Measurements from ENCODE around the gene SYPL2. TPM values are rescaled to one million over a fixed set of nuclear protein-coding genes. Genes with fewer than 3 reads are reported as not detected.
A peak's percentile ranks its signal among the peaks of the same experiment; 100 is the strongest.

The SYPL2 gene
- total RNA-seq, 2 experiments from 2014 or later = not detected

DNA sequence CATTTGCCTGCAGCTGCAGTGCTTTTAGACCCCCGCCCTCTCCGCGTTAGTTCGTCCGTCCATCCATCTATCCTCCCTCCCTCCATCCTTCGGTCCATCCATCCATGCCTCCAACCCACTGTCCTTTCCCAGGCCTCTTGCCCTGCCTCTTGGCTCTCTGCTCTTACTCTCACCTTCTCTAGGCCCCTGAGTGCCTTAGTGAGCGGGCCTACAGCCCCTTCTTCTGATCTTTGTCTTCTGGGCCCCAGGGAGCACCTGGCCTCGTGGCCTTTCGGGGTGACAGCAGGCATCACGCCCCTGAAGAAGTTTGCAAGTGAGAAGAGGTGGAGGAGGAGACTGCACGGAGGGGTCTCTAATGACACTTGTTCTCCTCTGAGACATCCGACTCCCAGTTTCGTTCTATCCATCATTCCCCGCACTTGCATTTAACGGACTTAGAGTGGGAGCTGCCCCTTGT, 18.2 kb downstream of the SYPL2 start:
- no peaks in the 10 kb centered on the region for H3K9me3 ChIP-seq (ENCODE audit: low read length)
- peak overlapping the region; percentile 62 for H3K27ac ChIP-seq (ENCODE audit: low read depth, low read length, poor library complexity, severe bottlenecking)
- peak overlapping the region; percentile 70; the same call in 1 of the 2 replicates for H2AFZ ChIP-seq (ENCODE audit: low read length)
- intact Hi-C loops (cut with micrococcal nuclease; ENCODE audit: unreplicated experiment) = loop anchor here (1.0 to 5.0 kb wide), 2 partner anchors 202 to 235 kb away; partner anchors contain the start of genes CELSR2 and PSRC1
- peak overlapping the region; percentile 74 for H3K4me3 ChIP-seq (ENCODE audit: low read depth, low read length, poor library complexity, severe bottlenecking)
- POLR2A ChIA-PET = interaction anchor here (0.5 to 1.9 kb wide), 9 partner anchors 21 to 408 kb away, joined by 3 to 5 read pairs (median 4); partner anchors contain the start of gene GNAI3
- 0 out of 2 replicates have a peak, but pooled peaks cover 8% of the 10 kb centered on the region for H3K36me3 ChIP-seq (ENCODE audit: insufficient read depth, low read length)
- H3K79me2 ChIP-seq (ENCODE audit: insufficient read depth, low read depth, low read length) = no peaks in the 10 kb centered on the region; the same call in 1 of the 2 replicates
- CTCF ChIA-PET (ENCODE audit: unreplicated experiment) = interaction anchor here (0.6 to 1.1 kb wide), 3 partner anchors 9 to 271 kb away, joined by 4 to 14 read pairs (median 12); partner anchors contain the start of genes CYB561D1 and SARS1
- no peaks in the 10 kb centered on the region for H4K20me1 ChIP-seq (ENCODE audit: insufficient read depth, low read length)
- TF ChIP-seq CTCF (conservative IDR thresholded peaks at IDR 0.05; ENCODE audit: low read length) (no peak), EZH2phosphoT487 (IDR thresholded peaks at IDR 0.05; ENCODE audit: borderline replicate concordance, low read depth, low read length) (no peak)
- BruUV-seq (replicated peaks) = TSS peak; percentile 83
- peaks cover 18% of the 10 kb centered on the region for H3K4me1 ChIP-seq (ENCODE audit: insufficient read depth, low read length, poor library complexity, severe bottlenecking)
- H3K4me2 ChIP-seq (ENCODE audit: low read length) = peak overlapping the region; percentile 88
- H3K9me2 ChIP-seq (ENCODE audit: insufficient read depth, low read length) = no peaks in the 10 kb centered on the region
- peak; percentile 23 for DNase-seq (ENCODE audit: low spot score)

GRCh38 chr1:109485001-109485400, 18.7 kb downstream of the SYPL2 start:
- ChIA-PET POLR2A (interaction anchor here (0.5 to 0.9 kb wide), 3 partner anchors 31 to 325 kb away, joined by 3 to 5 read pairs (median 3); no protein-coding TSS in a partner anchor), CTCF (ENCODE audit: unreplicated experiment) (interaction anchor here (0.6 to 1.1 kb wide), 3 partner anchors 8 to 271 kb away, joined by 4 to 14 read pairs (median 12); partner anchors contain the start of genes CYB561D1 and SARS1)
- Histone ChIP-seq H3K27ac (ENCODE audit: low read depth, low read length, poor library complexity, severe bottlenecking) (peak overlapping the region; percentile 62), H3K9me3 (ENCODE audit: low read length) (no peaks in the 10 kb centered on the region), H3K4me2 (ENCODE audit: low read length) (peak overlapping the region; percentile 88), H4K20me1 (ENCODE audit: insufficient read depth, low read length) (no peaks in the 10 kb centered on the region), H3K36me3 (ENCODE audit: insufficient read depth, low read length) (peaks cover 9% of the 10 kb centered on the region; the same call in 1 of the 2 replicates), H3K4me1 (ENCODE audit: insufficient read depth, low read length, poor library complexity, severe bottlenecking) (peaks cover 18% of the 10 kb centered on the region), H3K79me2 (ENCODE audit: insufficient read depth, low read depth, low read length) (no peaks in the 10 kb centered on the region; the same call in 1 of the 2 replicates), H3K4me3 (ENCODE audit: low read depth, low read length, poor library complexity, severe bottlenecking) (peak overlapping the region; percentile 74), H2AFZ (ENCODE audit: low read length) (peak overlapping the region; percentile 70; the same call in 1 of the 2 replicates), H3K9me2 (ENCODE audit: insufficient read depth, low read length) (no peaks in the 10 kb centered on the region)
- no peak for DNase-seq (ENCODE audit: low spot score)
- no TSS peak for BruUV-seq (replicated peaks)
- TF ChIP-seq EZH2phosphoT487 (IDR thresholded peaks at IDR 0.05; ENCODE audit: borderline replicate concordance, low read depth, low read length) (no peak), CTCF (conservative IDR thresholded peaks at IDR 0.05; ENCODE audit: low read length) (no peak)
- intact Hi-C loops (cut with micrococcal nuclease; ENCODE audit: unreplicated experiment) = no loop called here

DNA sequence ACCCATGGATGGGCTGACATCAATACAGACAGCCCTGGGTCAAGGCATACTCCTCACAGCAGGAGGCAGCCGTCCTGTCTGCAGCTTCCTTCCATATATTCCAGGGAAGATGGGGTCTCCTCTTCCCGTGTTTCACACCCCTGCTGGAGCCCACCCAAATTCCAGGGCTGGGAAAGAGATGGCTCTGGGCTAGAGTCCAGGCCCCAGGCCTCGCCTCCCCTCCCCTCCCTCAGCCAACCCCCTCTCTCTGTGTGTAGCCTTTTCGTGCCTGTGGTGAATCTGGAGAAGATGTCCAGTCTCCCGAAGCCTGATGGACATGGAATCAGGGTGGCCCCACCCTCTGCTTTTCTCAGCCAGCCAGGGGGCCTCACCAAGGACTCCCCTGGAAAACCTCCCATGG, 20.9 kb downstream of the SYPL2 start:
- intact Hi-C loops (cut with micrococcal nuclease; ENCODE audit: unreplicated experiment) = no loop called here
- ChIA-PET POLR2A (no interaction called here), CTCF (ENCODE audit: unreplicated experiment) (interaction anchor here (0.6 kb wide), 1 partner anchor 31 kb away, joined by 5 read pairs; no protein-coding TSS in a partner anchor)
- H3K27ac ChIP-seq (ENCODE audit: low read depth, low read length, poor library complexity, severe bottlenecking) = no peak overlapping the region
- BruUV-seq (replicated peaks) = no TSS peak
- no peak for TF ChIP-seq EZH2phosphoT487 (IDR thresholded peaks at IDR 0.05; ENCODE audit: borderline replicate concordance, low read depth, low read length)
- no peak for TF ChIP-seq CTCF (conservative IDR thresholded peaks at IDR 0.05; ENCODE audit: low read length)
- no peak overlapping the region for H3K4me3 ChIP-seq (ENCODE audit: low read depth, low read length, poor library complexity, severe bottlenecking)
- H2AFZ ChIP-seq (ENCODE audit: low read length) = no peak overlapping the region
- DNase-seq (ENCODE audit: low spot score) = no peak
- peaks cover 18% of the 10 kb centered on the region for H3K4me1 ChIP-seq (ENCODE audit: insufficient read depth, low read length, poor library complexity, severe bottlenecking)
- no peaks in the 10 kb centered on the region for H3K9me3 ChIP-seq (ENCODE audit: low read length)
- H4K20me1 ChIP-seq (ENCODE audit: insufficient read depth, low read length) = no peaks in the 10 kb centered on the region
- H3K36me3 ChIP-seq (ENCODE audit: insufficient read depth, low read length) = peaks cover 14% of the 10 kb centered on the region; the same call in 1 of the 2 replicates
- H3K4me2 ChIP-seq (ENCODE audit: low read length) = no peak overlapping the region
- no peaks in the 10 kb centered on the region; the same call in 1 of the 2 replicates for H3K79me2 ChIP-seq (ENCODE audit: insufficient read depth, low read depth, low read length)
- H3K9me2 ChIP-seq (ENCODE audit: insufficient read depth, low read length) = no peaks in the 10 kb centered on the region
